ENCODE results near the gene XIRP1. TPM values are rescaled to one million over a fixed set of nuclear protein-coding genes. Genes with fewer than 3 reads are reported as not detected.
A peak's percentile ranks its signal among the peaks of the same experiment; 100 is the strongest.

Gene XIRP1
- total RNA-seq, 2 donors from 2014 or later: not detected

GRCh38 chr3:39196671-39197356 lies 4.4 kb upstream of the XIRP1 start:
- H3K4me3 ChIP-seq (ENCODE audit: low read length): no peak overlapping the region
- H3K27ac Mint-ChIP-seq: no peak overlapping the region
- H3K4me1 Mint-ChIP-seq: peaks cover 10% of the 10 kb centered on the region
- H3K27me3 ChIP-seq (ENCODE audit: control insufficient read depth, insufficient read depth, low read length, poor library complexity, severe bottlenecking): no peaks in the 10 kb centered on the region
- no peak overlapping the region for H3K9ac ChIP-seq (ENCODE audit: extremely low read depth, low read length, poor library complexity, severe bottlenecking)
- H3K9me3 ChIP-seq (ENCODE audit: control insufficient read depth, low read length): no peaks in the 10 kb centered on the region
- TF ChIP-seq, protein P1, sequence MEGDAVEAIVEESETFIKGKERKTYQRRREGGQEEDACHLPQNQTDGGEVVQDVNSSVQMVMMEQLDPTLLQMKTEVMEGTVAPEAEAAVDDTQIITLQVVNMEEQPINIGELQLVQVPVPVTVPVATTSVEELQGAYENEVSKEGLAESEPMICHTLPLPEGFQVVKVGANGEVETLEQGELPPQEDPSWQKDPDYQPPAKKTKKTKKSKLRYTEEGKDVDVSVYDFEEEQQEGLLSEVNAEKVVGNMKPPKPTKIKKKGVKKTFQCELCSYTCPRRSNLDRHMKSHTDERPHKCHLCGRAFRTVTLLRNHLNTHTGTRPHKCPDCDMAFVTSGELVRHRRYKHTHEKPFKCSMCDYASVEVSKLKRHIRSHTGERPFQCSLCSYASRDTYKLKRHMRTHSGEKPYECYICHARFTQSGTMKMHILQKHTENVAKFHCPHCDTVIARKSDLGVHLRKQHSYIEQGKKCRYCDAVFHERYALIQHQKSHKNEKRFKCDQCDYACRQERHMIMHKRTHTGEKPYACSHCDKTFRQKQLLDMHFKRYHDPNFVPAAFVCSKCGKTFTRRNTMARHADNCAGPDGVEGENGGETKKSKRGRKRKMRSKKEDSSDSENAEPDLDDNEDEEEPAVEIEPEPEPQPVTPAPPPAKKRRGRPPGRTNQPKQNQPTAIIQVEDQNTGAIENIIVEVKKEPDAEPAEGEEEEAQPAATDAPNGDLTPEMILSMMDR (conservative IDR thresholded peaks at IDR 0.05): no peak
- H3K27ac ChIP-seq (ENCODE audit: low read depth, low read length): no peak overlapping the region
- H3K36me3 Mint-ChIP-seq (ENCODE audit: low read depth): no peaks in the 10 kb centered on the region
- DNase-seq: peak; percentile 45
- peaks cover 5% of the 10 kb centered on the region for H3K9me3 Mint-ChIP-seq
- no peaks in the 10 kb centered on the region for H3K36me3 ChIP-seq (ENCODE audit: control insufficient read depth, insufficient read depth, low read length)
- WGBS, 2 experiments (ENCODE audit: insufficient coverage in 1 of 2, insufficient read length in 1 of 2): 36 to 76% methylated on average over 2 to 6 of the region's 6 CpGs
- no peak overlapping the region for H3K4me3 Mint-ChIP-seq
- H3K4me1 ChIP-seq (ENCODE audit: control insufficient read depth, insufficient read depth, low read length): no peaks in the 10 kb centered on the region
- peaks cover 3% of the 10 kb centered on the region for H3K27me3 Mint-ChIP-seq (ENCODE audit: insufficient read depth)

- Mint-ChIP-seq H3K9me3 (no peaks in the 10 kb centered on the region), H3K4me1 (peaks cover 10% of the 10 kb centered on the region), H3K27ac (no peak overlapping the region), H3K27me3 (ENCODE audit: insufficient read depth) (peaks cover 3% of the 10 kb centered on the region), H3K4me3 (no peak overlapping the region), H3K36me3 (ENCODE audit: low read depth) (no peaks in the 10 kb centered on the region)
- Histone ChIP-seq H3K9ac (ENCODE audit: extremely low read depth, low read length, poor library complexity, severe bottlenecking) (no peak overlapping the region), H3K4me3 (ENCODE audit: low read length) (no peak overlapping the region), H3K4me1 (ENCODE audit: control insufficient read depth, insufficient read depth, low read length) (no peaks in the 10 kb centered on the region), H3K27ac (ENCODE audit: low read depth, low read length) (no peak overlapping the region), H3K9me3 (ENCODE audit: control insufficient read depth, low read length) (no peaks in the 10 kb centered on the region), H3K27me3 (ENCODE audit: control insufficient read depth, insufficient read depth, low read length, poor library complexity, severe bottlenecking) (no peaks in the 10 kb centered on the region), H3K36me3 (ENCODE audit: control insufficient read depth, insufficient read depth, low read length) (no peaks in the 10 kb centered on the region)
- DNase-seq: no peak
- TF ChIP-seq, protein P1 (conservative IDR thresholded peaks at IDR 0.05): no peak
- 90 to 95% methylated on average over 3 of the region's 3 CpGs for WGBS, 2 experiments (ENCODE audit: insufficient coverage in 1 of 2, insufficient read length in 1 of 2)
Observed at GRCh38 chr3:39196034-39196433, 3.6 kb upstream of the XIRP1 start.

DNA sequence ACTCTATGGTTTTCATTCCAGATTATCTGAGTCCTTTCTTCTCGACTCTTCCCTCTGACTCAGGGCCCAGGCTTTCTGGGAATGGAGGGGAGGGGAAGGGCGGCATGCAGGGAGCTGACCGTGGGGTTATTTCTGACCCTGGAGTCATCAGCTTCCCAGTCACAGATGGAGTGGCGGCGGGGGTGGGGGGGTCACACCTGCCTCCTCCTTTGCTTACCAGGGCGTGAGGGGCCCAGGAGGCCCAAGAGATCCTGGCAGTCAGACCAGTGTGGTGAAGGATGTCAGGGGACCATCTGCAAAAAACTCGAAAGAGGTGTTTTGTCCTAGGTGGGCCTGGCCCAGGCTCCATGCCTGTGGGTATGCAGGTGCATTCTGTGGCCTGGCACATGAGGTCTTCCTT lies 996 bp upstream of the XIRP1 start:
- Histone ChIP-seq H3K4me1 (ENCODE audit: control insufficient read depth, insufficient read depth, low read length) (no peaks in the 10 kb centered on the region), H3K27me3 (ENCODE audit: control insufficient read depth, insufficient read depth, low read length, poor library complexity, severe bottlenecking) (no peaks in the 10 kb centered on the region), H3K36me3 (ENCODE audit: control insufficient read depth, insufficient read depth, low read length) (no peaks in the 10 kb centered on the region), H3K27ac (ENCODE audit: low read depth, low read length) (no peak overlapping the region), H3K9ac (ENCODE audit: extremely low read depth, low read length, poor library complexity, severe bottlenecking) (no peak overlapping the region), H3K4me3 (ENCODE audit: low read length) (no peak overlapping the region), H3K9me3 (ENCODE audit: control insufficient read depth, low read length) (no peaks in the 10 kb centered on the region)
- Mint-ChIP-seq H3K27me3 (ENCODE audit: insufficient read depth) (peaks cover 3% of the 10 kb centered on the region), H3K4me3 (no peak overlapping the region), H3K9me3 (no peaks in the 10 kb centered on the region), H3K27ac (no peak overlapping the region), H3K4me1 (peaks cover 10% of the 10 kb centered on the region), H3K36me3 (ENCODE audit: low read depth) (no peaks in the 10 kb centered on the region)
- peak; percentile 58 for DNase-seq
- 85% methylated on average over 7 of the region's 7 CpGs; no CpG with 5 or more reads in 1 of the 2 experiments for WGBS, 2 experiments (ENCODE audit: insufficient coverage in 1 of 2, insufficient read length in 1 of 2)
- TF ChIP-seq, protein P1 (conservative IDR thresholded peaks at IDR 0.05): no peak

Data from endodermal cell (in vitro differentiated cells).